GM12878 (cell line): ENCODE data around the gene RAI14. TPM values are rescaled to one million over a fixed set of nuclear protein-coding genes. Genes with fewer than 3 reads are reported as not detected.

Source experiments
- ATAC-seq: fragments of 200-7000 bp; cut with Tn5 transposase; 3 replicates; pipeline ENCODE4 v1.9.1; 2020; ENCODE audit warnings: mild to moderate bottlenecking, moderate library complexity
- BruUV-seq: library from RNA; stranded (reverse); fragments of 400-500 nt; replicated peaks from 2 replicates; lab custom pipeline; 2021; lab: Mats Ljungman, UMichigan
- CTCF ChIA-PET: fragments of 300-600 bp; sonication (Branson Sonifier 250); formaldehyde crosslinking; extraction: SDS; loops from one replicate; lab custom pipeline; 2021; ENCODE audit warnings: inconsistent platforms; lab: Yijun Ruan, JAX
- POLR2A ChIA-PET: fragments of 350-600 bp; formaldehyde crosslinking; extraction: SDS; loops from one replicate; lab custom pipeline; 2021; ENCODE audit warnings: inconsistent platforms; lab: Charles Lee
- RAD21 ChIA-PET: fragments of 300-600 bp; sonication (Branson Sonifier 250); formaldehyde crosslinking; loops from one replicate; lab custom pipeline; 2023; ENCODE audit warnings: antibody characterized with exemption; ENCODE audit not compliant: unreplicated experiment; lab: Charles Lee
- SMC1A ChIA-PET: fragments of 300-600 bp; sonication (Branson Sonifier 250); formaldehyde crosslinking; loops from one replicate; lab custom pipeline; 2023; ENCODE audit not compliant: unreplicated experiment, uncharacterized antibody; lab: Charles Lee
- DNase-seq: peaks from one replicate; pipeline ENCODE4 v3.0.0-alpha.2; 2011; ENCODE audit warnings: low read depth, low spot score
- FAIRE-seq: peaks from 3 replicates; lab custom pipeline; 2011; peaks lifted over from hg19 to GRCh38; lab: Jason Lieb, UNC
- H2AFZ ChIP-seq: 2 replicates; pipeline ENCODE4 v1.6.0; 2011; ENCODE audit warnings: low read depth, low read length, control low read depth; ENCODE audit not compliant: control insufficient read depth
- H3K27ac ChIP-seq: 2 replicates; pipeline ENCODE4 v1.5.1; 2011; ENCODE audit warnings: control low read depth; ENCODE audit not compliant: control insufficient read depth, insufficient read depth
- H3K27me3 ChIP-seq, 2 experiments: replicated peaks in 1 of 2; 2 replicates each; pipeline versions ENCODE4 v1.6.0 to v1.6.1; 2011; ENCODE audit warnings: low read length in 1 of 2; ENCODE audit not compliant: control insufficient read depth in 2 of 2, insufficient read depth in 2 of 2
- H3K36me3 ChIP-seq, 2 experiments: 2 replicates each; pipeline ENCODE4 v1.5.1; 2011; ENCODE audit warnings: low read length in 1 of 2; ENCODE audit not compliant: control insufficient read depth in 2 of 2, insufficient read depth in 2 of 2
- H3K4me1 ChIP-seq: 2 replicates; pipeline ENCODE4 v1.6.1; 2011; ENCODE audit warnings: mild to moderate bottlenecking, low read length, moderate library complexity, mixed read lengths; ENCODE audit not compliant: control insufficient read depth, insufficient read depth
- H3K4me2 ChIP-seq: 2 replicates; pipeline ENCODE4 v1.6.0; 2011; ENCODE audit warnings: control low read depth; ENCODE audit not compliant: control insufficient read depth, insufficient read depth
- H3K4me3 ChIP-seq: fragments of 200-600 bp; sonication (generic); 2 replicates; pipeline ENCODE4 v1.5.1; 2016
- H3K79me2 ChIP-seq: 2 replicates; pipeline ENCODE4 v1.6.0; 2011; ENCODE audit warnings: low read length; ENCODE audit not compliant: control insufficient read depth, insufficient read depth
- H3K9ac ChIP-seq: 2 replicates; pipeline ENCODE4 v1.8.0; 2011; ENCODE audit warnings: low read length, control low read depth, mixed read lengths; ENCODE audit not compliant: control insufficient read depth, insufficient read depth
- H3K9me3 ChIP-seq: replicated peaks from 3 replicates; pipeline ENCODE4 v1.5.1; 2011; ENCODE audit warnings: mild to moderate bottlenecking, low read length; ENCODE audit not compliant: control insufficient read depth, insufficient read depth
- H4K20me1 ChIP-seq: 2 replicates; pipeline ENCODE4 v1.6.0; 2011; ENCODE audit not compliant: control insufficient read depth, insufficient read depth
- MEF2A ChIP-seq: IDR thresholded peaks from 2 replicates; pipeline ENCODE4 v1.6.1; 2011; ENCODE audit warnings: low read depth, mild to moderate bottlenecking, low read length, moderate library complexity; ENCODE audit not compliant: insufficient read depth
- MLLT1 ChIP-seq: fragments of 450-650 bp; IDR thresholded peaks from 2 replicates; pipeline ENCODE4 v1.6.1; 2016; ENCODE audit warnings: mild to moderate bottlenecking
- NFYA ChIP-seq: IDR thresholded peaks from 2 replicates; pipeline ENCODE4 v1.6.1; 2011; ENCODE audit warnings: low read depth, mild to moderate bottlenecking, low read length, improper control_type of control experiment, borderline replicate concordance
- NFYB ChIP-seq: IDR thresholded peaks from 2 replicates; pipeline ENCODE4 v1.6.1; 2011; ENCODE audit warnings: low read depth, mild to moderate bottlenecking, low read length, improper control_type of control experiment, moderate library complexity; ENCODE audit not compliant: insufficient read depth
- NKRF ChIP-seq: fragments of 450-650 bp; conservative IDR thresholded peaks from 2 replicates; pipeline ENCODE4 v1.6.1; 2017; ENCODE audit warnings: mild to moderate bottlenecking, moderate library complexity
- PRDM15 ChIP-seq: fragments of 450-650 bp; formaldehyde crosslinking; IDR thresholded peaks from 2 replicates; pipeline ENCODE4 v1.4.0; 2020; ENCODE audit warnings: mild to moderate bottlenecking, moderate library complexity
- RB1 ChIP-seq: fragments of 450-650 bp; formaldehyde crosslinking; IDR thresholded peaks from 2 replicates; pipeline ENCODE4 v1.6.1; 2017; ENCODE audit warnings: mild to moderate bottlenecking, borderline replicate concordance
- RCOR1 ChIP-seq: conservative IDR thresholded peaks from 2 replicates; pipeline ENCODE4 v1.6.1; 2012; ENCODE audit warnings: low read depth, low read length, improper control_type of control experiment
- REST ChIP-seq: IDR thresholded peaks from 2 replicates; pipeline ENCODE4 v1.6.1; 2012; ENCODE audit warnings: mild to moderate bottlenecking, low read depth, low read length
- SREBF1 ChIP-seq: IDR thresholded peaks from 2 replicates; pipeline ENCODE4 v1.6.1; 2012; ENCODE audit warnings: mild to moderate bottlenecking, low read length
- ZBED1 ChIP-seq: IDR thresholded peaks from 2 replicates; pipeline ENCODE4 v1.6.1; 2016; ENCODE audit warnings: borderline replicate concordance
- ZNF24 ChIP-seq: fragments of 450-650 bp; IDR thresholded peaks from 2 replicates; pipeline ENCODE4 v1.6.1; 2017; ENCODE audit warnings: antibody characterized with exemption, mild to moderate bottlenecking
- WGBS: methylation state at CpG from one replicate; pipeline ENCODE4 v1.1.6; 2016; ENCODE audit warnings: low lambda C conversion rate; ENCODE audit not compliant: insufficient replicate concordance, insufficient coverage; ENCODE audit errors: missing lambda C conversion rate; 5-methylcytosine and 5-hydroxymethylcytosine counted together
- in situ Hi-C: fragments of 300-500 bp; cut with MboI; formaldehyde crosslinking; loops from 9 replicates; pipeline ENCODE4 v1.14.3; 2018; ENCODE audit warnings: mixed read lengths
- intact Hi-C: fragments of 100-400 bp; cut with micrococcal nuclease; formaldehyde crosslinking; loops from one replicate; pipeline ENCODE4 v1.14.2; 2022; ENCODE audit not compliant: unreplicated experiment
- polyA plus RNA-seq, 11 experiments: library from polyadenylated mRNA; depleted of rRNA in 4 of 11; unstranded in 6 of 11; stranded (reverse) in 5 of 11; fragments of >200 nt; fragmentation: Nextera tagmentation in 4 of 11; fragmentation: Illumina TruSeq in 1 of 11; extraction: Ambion mirVana in 4 of 11; extraction: Trizol in 1 of 11; gene quantifications; 1 replicate in 1 of 11; 2 replicates in 10 of 11; pipeline versions ENCODE4 v1.2.1 to v1.2.3, GENCODE V29; 2011 to 2016; ENCODE audit warnings: inconsistent platforms in 2 of 11, missing spikeins in 2 of 11, low read depth in 1 of 11
- total RNA-seq, 4 experiments: library from RNA; depleted of rRNA in 3 of 4; stranded (reverse); fragments of >200 nt in 3 of 4; fragmentation: Illumina TruSeq in 1 of 4; extraction: Trizol in 1 of 4; gene quantifications; 2 replicates each; pipeline versions ENCODE4 v1.2.1 to v1.2.3, GENCODE V29; 2013 to 2021

Gene RAI14
- total and polyA plus RNA-seq, 10 of the 15 experiments (the other 5 are each of a cell fraction or from before 2014, with no cell fraction given), result 0.18 to 4.6 (median 1.9) TPM

DNA sequence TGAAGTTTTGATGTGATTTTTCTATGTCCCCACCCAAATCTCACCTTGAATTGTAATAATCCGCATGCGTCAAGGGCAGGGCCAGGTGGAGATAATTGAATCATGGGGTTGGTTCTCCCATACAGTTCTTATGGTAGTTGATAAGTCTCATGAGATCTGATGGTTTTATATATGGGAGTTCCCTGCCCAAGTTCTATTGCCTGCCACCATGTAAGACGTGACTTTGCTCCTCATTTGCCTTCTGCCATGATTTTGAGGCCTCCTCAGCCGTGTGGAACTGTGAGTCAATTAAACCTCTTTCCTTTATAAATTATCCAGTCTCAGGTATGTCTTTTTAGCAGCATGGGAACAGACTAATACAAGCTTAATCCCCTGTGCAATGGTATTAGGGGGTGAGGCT lies 25.5 kb upstream of the RAI14 start:
- ChIA-PET POLR2A (no interaction called here), SMC1A (no interaction called here), RAD21 (no interaction called here), CTCF (no interaction called here)
- Histone ChIP-seq H2AFZ (no peak overlapping the region), H3K4me1 (no peaks in the 10 kb centered on the region; the same call in 1 of the 2 replicates), H3K9me3 (no peaks in the 10 kb centered on the region), H3K36me3 (no peaks in the 10 kb centered on the region), H3K9ac (no peak overlapping the region), H3K4me3 (no peak overlapping the region), H4K20me1 (no peaks in the 10 kb centered on the region), H3K27ac (no peak overlapping the region), H3K27me3 (no peaks in the 10 kb centered on the region), H3K79me2 (no peaks in the 10 kb centered on the region), H3K4me2 (no peak overlapping the region)
- intact Hi-C loops, result loop anchor here (10.0 kb wide), 1 partner anchor 146 kb away; no protein-coding TSS in a partner anchor
- DNase-seq, result no peak
- FAIRE-seq, result no peak
- 49% methylated on average over 4 of the region's 4 CpGs for WGBS
- in situ Hi-C loops, result no loop called here
- ATAC-seq, result no peak
- BruUV-seq, result no TSS peak
- TF ChIP-seq NKRF, result no peak
- TF ChIP-seq ZNF24, result no peak
- no peak for TF ChIP-seq RCOR1
- TF ChIP-seq PRDM15 (CRISPR knock-in tag), result no peak
- no peak for TF ChIP-seq SREBF1
- no peak for TF ChIP-seq MLLT1
- no peak for TF ChIP-seq NFYA
- no peak for TF ChIP-seq MEF2A
- TF ChIP-seq ZBED1, result no peak
- no peak for TF ChIP-seq REST
- TF ChIP-seq NFYB, result no peak
- TF ChIP-seq RB1, result no peak
